H1 (cell line): Measurements from ENCODE around the gene VWA1. TPM values are rescaled to one million over a fixed set of nuclear protein-coding genes. Genes with fewer than 3 reads are reported as not detected.

Source experiments
- CTCF ChIA-PET: fragments of 300-600 bp; sonication (Branson Sonifier 250); formaldehyde crosslinking; loops from one replicate; lab custom pipeline; 2021; ENCODE audit not compliant: partially characterized antibody; lab: Charles Lee
- POLR2A ChIA-PET: fragments of 300-600 bp; sonication (Branson Sonifier 250); formaldehyde crosslinking; loops from one replicate; lab custom pipeline; 2021; ENCODE audit warnings: inconsistent platforms; ENCODE audit not compliant: partially characterized antibody; lab: Charles Lee
- DNase-seq, 2 experiments: peaks; one replicate each; pipeline versions ENCODE4 v3.0.0 to v3.0.0-alpha.2; 2010 to 2022; ENCODE audit warnings: low spot score in 2 of 2, low read depth in 1 of 2, mixed read lengths in 1 of 2
- FAIRE-seq: peaks from 2 replicates; lab custom pipeline; 2011; peaks lifted over from hg19 to GRCh38; lab: Jason Lieb, UNC
- H2AFZ ChIP-seq: 2 replicates; pipeline ENCODE4 v1.8.1; 2012; ENCODE audit warnings: low read length, inconsistent platforms
- H2AK5ac ChIP-seq: 2 replicates; pipeline ENCODE4 v1.6.1; 2013; ENCODE audit warnings: low read depth, low read length
- H2BK120ac ChIP-seq: replicated peaks from 2 replicates; pipeline ENCODE3; 2013; ENCODE audit warnings: low read depth, low read length, inconsistent platforms
- H2BK12ac ChIP-seq: 2 replicates; pipeline ENCODE4 v1.6.1; 2013; ENCODE audit warnings: low read depth, low read length
- H2BK15ac ChIP-seq: 2 replicates; pipeline ENCODE4 v1.6.1; 2013; ENCODE audit warnings: low read length
- H2BK20ac ChIP-seq: 2 replicates; pipeline ENCODE4 v1.6.1; 2013; ENCODE audit warnings: low read length
- H2BK5ac ChIP-seq: 2 replicates; pipeline ENCODE4 v1.6.1; 2013; ENCODE audit warnings: low read depth, low read length
- H3K14ac ChIP-seq: 2 replicates; pipeline ENCODE4 v1.6.1; 2013; ENCODE audit warnings: inconsistent platforms; ENCODE audit not compliant: insufficient read length
- H3K18ac ChIP-seq: 2 replicates; pipeline ENCODE4 v1.6.1; 2013; ENCODE audit warnings: low read length; ENCODE audit errors: extremely low read depth
- H3K23ac ChIP-seq: 2 replicates; pipeline ENCODE4 v1.6.1; 2013; ENCODE audit warnings: inconsistent platforms; ENCODE audit not compliant: insufficient read length
- H3K23me2 ChIP-seq: 2 replicates; pipeline ENCODE4 v1.6.1; 2013; ENCODE audit warnings: low read depth, low read length
- H3K27ac ChIP-seq: 2 replicates; pipeline ENCODE4 v1.6.1; 2011; ENCODE audit warnings: low read depth, low read length, inconsistent platforms
- H3K27me3 ChIP-seq, 4 experiments: replicated peaks in 1 of 4; 1 replicate in 1 of 4; 2 replicates in 3 of 4; pipeline versions ENCODE4 v1.6.1 to v1.8.1; 2011 to 2013; ENCODE audit warnings: low read length in 3 of 4, mild to moderate bottlenecking in 3 of 4, inconsistent platforms in 2 of 4, mixed read lengths in 2 of 4, moderate library complexity in 1 of 4; ENCODE audit not compliant: control insufficient read depth in 3 of 4, insufficient read depth in 3 of 4; ENCODE audit errors: extremely low read depth in 1 of 4
- H3K36me3 ChIP-seq, 4 experiments: 2 replicates each; pipeline versions ENCODE4 v1.6.1 to v1.8.1; 2011 to 2013; ENCODE audit warnings: mild to moderate bottlenecking in 4 of 4, low read length in 3 of 4, moderate library complexity in 2 of 4, control low read depth in 1 of 4, inconsistent platforms in 1 of 4; ENCODE audit not compliant: insufficient read depth in 4 of 4, control insufficient read depth in 2 of 4
- H3K4ac ChIP-seq: replicated peaks from 2 replicates; pipeline ENCODE3; 2013; ENCODE audit warnings: low read length, low read depth, mixed read lengths, inconsistent platforms; ENCODE audit not compliant: insufficient read length
- H3K4me1 ChIP-seq, 4 experiments: replicated peaks in 1 of 4; 1 replicate in 1 of 4; 2 replicates in 3 of 4; pipeline versions ENCODE4 v1.6.1 to v1.8.1; 2011 to 2013; ENCODE audit warnings: low read length in 3 of 4, inconsistent platforms in 2 of 4, mixed read lengths in 1 of 4; ENCODE audit not compliant: insufficient read depth in 4 of 4, control insufficient read depth in 3 of 4
- H3K4me2 ChIP-seq, 2 experiments: 2 replicates each; pipeline versions ENCODE4 v1.6.1 to v1.8.1; 2011 to 2013; ENCODE audit warnings: low read depth in 2 of 2, low read length in 2 of 2, control low read depth in 1 of 2, inconsistent platforms in 1 of 2, mild to moderate bottlenecking in 1 of 2; ENCODE audit not compliant: insufficient read depth in 1 of 2
- H3K4me3 ChIP-seq, 4 experiments: fragments of 200-600, 300-600 bp in 1 of 4; sonication (generic), shearing (Covaris generic), sonication (Bioruptor Twin) in 1 of 4; 2 replicates each; pipeline versions ENCODE4 v1.5.1 to v1.8.1; 2011 to 2016; ENCODE audit warnings: low read length in 4 of 4, low read depth in 3 of 4, control low read depth in 2 of 4, inconsistent platforms in 2 of 4, mild to moderate bottlenecking in 2 of 4, mixed read lengths in 1 of 4, moderate library complexity in 1 of 4; ENCODE audit not compliant: insufficient read depth in 2 of 4; ENCODE audit errors: extremely low read depth in 1 of 4
- H3K56ac ChIP-seq: replicated peaks from 2 replicates; pipeline ENCODE3; 2013; ENCODE audit warnings: low read depth, mild to moderate bottlenecking, mixed read lengths, low read length, inconsistent platforms; ENCODE audit not compliant: insufficient read length
- H3K79me1 ChIP-seq: 2 replicates; pipeline ENCODE4 v1.6.1; 2013; ENCODE audit warnings: low read depth, low read length, control low read depth
- H3K79me2 ChIP-seq, 2 experiments: 2 replicates each; pipeline versions ENCODE4 v1.6.1 to v1.8.1; 2012 to 2013; ENCODE audit warnings: low read length in 2 of 2, mild to moderate bottlenecking in 2 of 2, inconsistent platforms in 1 of 2; ENCODE audit not compliant: insufficient read depth in 2 of 2, control insufficient read depth in 1 of 2
- H3K9ac ChIP-seq, 4 experiments: replicated peaks in 1 of 4; 1 replicate in 1 of 4; 2 replicates in 3 of 4; pipeline versions ENCODE4 v1.6.1 to v1.8.1; 2011 to 2013; ENCODE audit warnings: low read depth in 3 of 4, low read length in 3 of 4, control low read depth in 2 of 4, mild to moderate bottlenecking in 2 of 4, moderate library complexity in 2 of 4, inconsistent platforms in 1 of 4; ENCODE audit errors: extremely low read depth in 1 of 4
- H3K9me3 ChIP-seq, 2 experiments: 2 replicates each; pipeline versions ENCODE4 v1.6.1 to v1.8.1; 2012 to 2013; ENCODE audit warnings: mild to moderate bottlenecking in 2 of 2, moderate library complexity in 2 of 2, control low read depth in 1 of 2, inconsistent platforms in 1 of 2, low read depth in 1 of 2, low read length in 1 of 2, mixed read lengths in 1 of 2; ENCODE audit not compliant: insufficient read depth in 2 of 2
- H4K20me1 ChIP-seq, 2 experiments: replicated peaks in 1 of 2; 2 replicates each; pipeline versions ENCODE3 to v1.8.1; 2011 to 2013; ENCODE audit warnings: inconsistent platforms in 2 of 2, low read length in 2 of 2, mild to moderate bottlenecking in 1 of 2; ENCODE audit not compliant: insufficient read depth in 2 of 2, control insufficient read depth in 1 of 2
- H4K5ac ChIP-seq: 2 replicates; pipeline ENCODE4 v1.6.1; 2013; ENCODE audit warnings: low read length, low read depth, mixed read lengths, inconsistent platforms; ENCODE audit not compliant: insufficient read length
- H4K8ac ChIP-seq: 2 replicates; pipeline ENCODE4 v1.8.0; 2013; ENCODE audit warnings: mild to moderate bottlenecking, moderate library complexity, low read length, inconsistent platforms; ENCODE audit not compliant: insufficient read depth; ENCODE audit errors: extremely low read depth
- H4K91ac ChIP-seq: replicated peaks from 2 replicates; pipeline ENCODE3; 2013; ENCODE audit warnings: low read length, mixed read lengths, inconsistent platforms; ENCODE audit not compliant: insufficient read length
- KDM1A ChIP-seq: fragments of 200-600, 300-600 bp; sonication (generic); IDR thresholded peaks from 2 replicates; pipeline ENCODE4 v1.7.1; 2016; ENCODE audit warnings: mild to moderate bottlenecking, low read length, borderline replicate concordance
- TEAD4 ChIP-seq: IDR thresholded peaks from 2 replicates; pipeline ENCODE4 v1.6.1; 2012; ENCODE audit warnings: low read depth, low read length, inconsistent platforms, mixed read lengths
- WGBS, 2 experiments: shearing (Covaris generic) in 1 of 2; methylation state at CpG; one replicate each; pipeline versions ENCODE4 v1.1.6 to v1.1.7; 2013 to 2015; ENCODE audit warnings: low lambda C conversion rate in 2 of 2, mixed read lengths in 2 of 2, inconsistent platforms in 1 of 2, low coverage in 1 of 2, missing lambda C conversion rate in 1 of 2; ENCODE audit not compliant: insufficient replicate concordance in 2 of 2, insufficient coverage in 1 of 2, insufficient read length in 1 of 2; ENCODE audit errors: extremely low coverage in 1 of 2, missing lambda C conversion rate in 1 of 2; 5-methylcytosine and 5-hydroxymethylcytosine counted together
- polyA plus RNA-seq, 7 experiments: library from polyadenylated mRNA; depleted of rRNA in 3 of 7; stranded (reverse) in 5 of 7; unstranded in 2 of 7; fragments of >200 nt in 5 of 7; fragments of 200-250 nt in 2 of 7; gene quantifications; 1 replicate in 5 of 7; 2 replicates in 1 of 7; 4 replicates in 1 of 7; pipeline versions ENCODE4 v1.2.1 to v1.2.3, GENCODE V29; 2011 to 2013; ENCODE audit warnings: missing spikeins in 2 of 7, mixed read lengths in 2 of 7
- total RNA-seq: library from RNA; stranded (reverse); fragmentation: NEBNext Ultra II Directional; extraction: Animal tissue kit (Norgen Biotek cat#: 25700); gene quantifications from 2 replicates; pipeline ENCODE4 v1.2.1, GENCODE V29; 2021

The VWA1 gene
- total and polyA plus RNA-seq, 2 of the 8 experiments (the other 6 are each of a cell fraction or from before 2014, with no cell fraction given): 16.0 to 36.6 TPM

GRCh38 chr1:1440262-1441001, 4.9 kb downstream of the VWA1 start:
- H3K27me3 ChIP-seq: peaks cover 0 to 3% (median 0%) of the 10 kb centered on the region in 4 experiments; a peak in 2 of 7 replicates

More at GRCh38 chr1:1440262-1441001, 4.9 kb downstream of the VWA1 start:
- Histone ChIP-seq H3K4me2 (no peak overlapping the region), H3K4ac (no peak overlapping the region), H4K20me1 (peaks cover 4 to 7% of the 10 kb centered on the region in 2 experiments), H3K23ac (no peak overlapping the region), H3K56ac (no peak overlapping the region), H2AFZ (no peak overlapping the region), H2AK5ac (no peak overlapping the region; the same call in 1 of the 2 replicates), H2BK5ac (no peak overlapping the region), H3K18ac (no peak overlapping the region), H3K23me2 (peaks cover 6% of the 10 kb centered on the region; the same call in 1 of the 2 replicates), H3K27ac (no peak overlapping the region), H3K4me3 (no peak overlapping the region), H2BK15ac (no peak overlapping the region), H2BK20ac (no peak overlapping the region), H2BK12ac (0 out of 2 replicates have a peak overlapping the region, but pooled peaks have one; percentile 27), H4K91ac (no peak overlapping the region), H4K8ac (peak overlapping the region; percentile 71; the same call in 1 of the 2 replicates), H2BK120ac (no peak overlapping the region), H3K4me1 (peaks cover 0 to 7% (median 5%) of the 10 kb centered on the region in 4 experiments; a peak in 5 of 7 replicates), H3K36me3 (peaks cover 0 to 7% (median 0%) of the 10 kb centered on the region in 4 experiments; a peak in 1 of 8 replicates), H3K9ac (no peak overlapping the region), H3K79me1 (no peaks in the 10 kb centered on the region), H3K14ac (no peak overlapping the region), H4K5ac (no peak overlapping the region), H3K9me3 (no peaks in the 10 kb centered on the region), H3K79me2 (peaks cover 0 to 8% of the 10 kb centered on the region in 2 experiments; a peak in 1 of 4 replicates)
- CTCF ChIA-PET: interaction anchor here (0.7 to 4.3 kb wide), 24 partner anchors 10 to 182 kb away, joined by 3 to 36 read pairs (median 5); partner anchors contain the start of genes CCNL2 and MRPL20
- no peak for DNase-seq
- WGBS, 2 experiments: 92% methylated on average over 26 of the region's 26 CpGs; no CpG with 5 or more reads in 1 of the 2 experiments
- POLR2A ChIA-PET: interaction anchor here (0.6 to 22.9 kb wide), 11 partner anchors 8 to 115 kb away, joined by 3 to 515 read pairs (median 3); partner anchors contain the start of genes AURKAIP1, CCNL2 and MRPL20
- no peak for FAIRE-seq
- TF ChIP-seq KDM1A (no peak), TEAD4 (peak; percentile 42; the same call in 1 of the 2 replicates)
